Measurements from ENCODE around the gene NCKAP5L.
"Not testable (repeated sequence)": the region's sequence is repeated elsewhere in the genome, so short reads cannot be mapped to it uniquely, and the experiment has no call there.

NCKAP5L gene, protein sequence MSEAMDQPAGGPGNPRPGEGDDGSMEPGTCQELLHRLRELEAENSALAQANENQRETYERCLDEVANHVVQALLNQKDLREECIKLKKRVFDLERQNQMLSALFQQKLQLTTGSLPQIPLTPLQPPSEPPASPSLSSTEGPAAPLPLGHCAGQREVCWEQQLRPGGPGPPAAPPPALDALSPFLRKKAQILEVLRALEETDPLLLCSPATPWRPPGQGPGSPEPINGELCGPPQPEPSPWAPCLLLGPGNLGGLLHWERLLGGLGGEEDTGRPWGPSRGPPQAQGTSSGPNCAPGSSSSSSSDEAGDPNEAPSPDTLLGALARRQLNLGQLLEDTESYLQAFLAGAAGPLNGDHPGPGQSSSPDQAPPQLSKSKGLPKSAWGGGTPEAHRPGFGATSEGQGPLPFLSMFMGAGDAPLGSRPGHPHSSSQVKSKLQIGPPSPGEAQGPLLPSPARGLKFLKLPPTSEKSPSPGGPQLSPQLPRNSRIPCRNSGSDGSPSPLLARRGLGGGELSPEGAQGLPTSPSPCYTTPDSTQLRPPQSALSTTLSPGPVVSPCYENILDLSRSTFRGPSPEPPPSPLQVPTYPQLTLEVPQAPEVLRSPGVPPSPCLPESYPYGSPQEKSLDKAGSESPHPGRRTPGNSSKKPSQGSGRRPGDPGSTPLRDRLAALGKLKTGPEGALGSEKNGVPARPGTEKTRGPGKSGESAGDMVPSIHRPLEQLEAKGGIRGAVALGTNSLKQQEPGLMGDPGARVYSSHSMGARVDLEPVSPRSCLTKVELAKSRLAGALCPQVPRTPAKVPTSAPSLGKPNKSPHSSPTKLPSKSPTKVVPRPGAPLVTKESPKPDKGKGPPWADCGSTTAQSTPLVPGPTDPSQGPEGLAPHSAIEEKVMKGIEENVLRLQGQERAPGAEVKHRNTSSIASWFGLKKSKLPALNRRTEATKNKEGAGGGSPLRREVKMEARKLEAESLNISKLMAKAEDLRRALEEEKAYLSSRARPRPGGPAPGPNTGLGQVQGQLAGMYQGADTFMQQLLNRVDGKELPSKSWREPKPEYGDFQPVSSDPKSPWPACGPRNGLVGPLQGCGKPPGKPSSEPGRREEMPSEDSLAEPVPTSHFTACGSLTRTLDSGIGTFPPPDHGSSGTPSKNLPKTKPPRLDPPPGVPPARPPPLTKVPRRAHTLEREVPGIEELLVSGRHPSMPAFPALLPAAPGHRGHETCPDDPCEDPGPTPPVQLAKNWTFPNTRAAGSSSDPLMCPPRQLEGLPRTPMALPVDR (N-terminal part only)

DNA sequence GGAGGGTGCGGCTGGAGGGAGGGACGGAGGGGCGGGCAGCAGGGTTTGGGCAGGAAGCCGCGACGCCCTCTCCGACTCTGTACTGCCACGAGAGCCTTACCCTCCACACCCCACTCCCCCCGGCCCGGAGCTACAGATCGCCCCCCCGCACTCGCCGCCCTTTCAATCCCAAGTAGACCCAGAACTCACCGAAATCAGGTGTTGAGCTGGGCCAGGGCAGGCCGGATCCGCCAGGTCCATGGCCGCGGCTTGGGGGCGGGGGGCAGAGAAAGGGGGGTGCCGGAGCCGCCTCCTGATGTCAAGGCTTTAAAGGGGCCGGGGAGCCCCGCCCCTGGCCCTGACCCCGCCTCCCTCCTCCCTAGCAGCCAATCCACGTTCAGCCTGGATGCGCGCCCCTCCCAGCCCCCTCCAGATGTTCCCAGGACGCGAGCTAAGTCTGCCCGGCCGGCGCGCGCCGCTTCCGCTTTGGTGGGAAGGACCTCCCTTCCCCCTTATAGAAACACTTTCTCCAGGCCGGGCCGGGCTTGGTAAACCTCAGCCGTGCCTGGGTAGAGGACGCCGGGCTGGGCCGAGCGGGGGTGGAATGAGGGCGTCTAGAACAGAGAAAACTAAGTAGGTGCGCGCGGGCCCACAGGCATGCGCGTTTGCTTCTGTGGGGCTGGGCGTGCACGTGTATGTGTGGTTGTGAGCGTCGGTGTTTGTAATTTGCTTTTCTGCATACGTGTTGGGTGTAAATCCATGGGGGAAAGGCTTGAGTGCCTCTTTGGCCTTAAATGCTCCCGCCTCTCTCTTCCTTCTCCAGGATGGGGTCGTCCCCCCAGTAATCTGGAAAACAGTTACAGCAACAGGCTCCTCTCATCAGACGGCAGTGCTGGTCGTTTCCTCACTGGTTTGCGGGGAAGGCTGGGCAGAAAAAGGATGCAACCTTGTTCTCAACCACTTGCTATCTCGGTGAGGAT, at the start of gene NCKAP5L:
NCKAP5L (minus strand) TSS at position 281 of the 959 bp plus-strand sequence. CDS start 24,369 bp downstream, outside the sequence.
- peak; percentile 89 for DNase-seq (ENCODE audit: low read depth in 2 of 2)

DNA sequence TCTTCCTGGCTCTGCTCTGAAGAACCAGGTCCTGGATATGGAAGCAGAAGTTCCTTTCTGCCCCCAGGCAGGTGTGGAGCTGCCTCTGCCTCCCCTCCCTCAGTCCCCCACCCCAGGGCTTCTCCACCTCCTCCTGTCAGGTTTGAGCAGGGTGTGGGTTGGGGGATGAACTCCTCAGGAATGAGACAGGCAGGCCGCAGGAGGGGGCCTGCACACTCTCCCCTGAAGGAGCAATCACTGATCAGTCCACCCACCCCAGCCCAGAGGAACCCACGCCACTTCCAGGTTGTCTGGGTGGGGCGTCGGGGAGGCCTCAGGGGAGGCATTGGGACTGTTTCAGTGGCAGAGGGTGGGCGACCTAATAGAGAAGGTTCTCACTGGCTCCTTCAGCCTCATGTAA, 48.9 kb upstream of the NCKAP5L start:
- DNase-seq (ENCODE audit: low read depth in 2 of 2): no peak

DNA sequence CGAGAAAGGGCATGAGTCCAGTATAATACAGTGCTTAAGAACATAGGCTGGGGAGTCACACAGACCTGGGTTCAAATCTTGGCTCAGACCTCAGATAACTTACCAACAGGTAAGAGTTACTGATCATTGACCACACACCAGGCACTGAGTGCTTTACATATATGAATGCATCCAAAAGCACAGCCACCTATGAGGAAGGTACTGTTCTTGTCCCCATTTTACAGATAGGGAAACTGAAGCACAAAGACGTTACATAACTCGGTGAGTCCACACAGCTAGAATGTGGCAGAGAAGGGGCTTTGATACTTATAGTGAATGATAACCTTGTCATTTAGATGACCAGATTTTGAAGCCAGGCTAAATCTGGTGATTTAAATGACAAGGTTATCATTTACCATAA, 47.9 kb upstream of the NCKAP5L start:
- no peak for DNase-seq (ENCODE audit: low read depth in 2 of 2)

DNA sequence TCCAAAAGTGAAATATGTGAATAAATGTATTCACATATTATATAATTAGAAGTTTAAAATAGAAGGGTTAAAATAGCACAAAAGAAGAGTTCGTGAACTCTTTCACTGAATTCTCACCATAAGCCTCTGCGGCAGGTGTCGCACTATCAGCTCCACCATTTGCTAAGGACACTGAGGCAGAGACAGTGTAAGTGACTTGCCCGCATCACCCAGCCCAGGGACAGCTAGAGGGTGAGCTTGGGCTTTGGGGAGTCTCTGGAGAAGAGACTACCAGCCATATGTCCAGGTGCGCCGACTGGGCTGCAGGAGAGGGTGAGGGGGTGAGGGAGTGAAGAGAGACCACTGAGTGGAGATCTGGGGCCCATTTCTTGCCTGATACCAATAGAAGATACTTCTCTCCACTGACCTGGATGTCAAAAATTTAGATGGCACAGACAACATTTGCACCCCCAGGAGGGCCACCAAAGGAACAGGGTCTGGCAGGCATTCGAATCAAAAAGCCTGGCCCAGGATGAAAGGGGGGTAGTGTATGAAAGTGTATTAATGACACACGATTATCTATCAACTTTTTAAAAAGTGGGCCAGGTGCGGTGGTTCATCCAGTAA, 47.0 kb upstream of the NCKAP5L start:
- no peak for DNase-seq (ENCODE audit: low read depth in 2 of 2)

DNA sequence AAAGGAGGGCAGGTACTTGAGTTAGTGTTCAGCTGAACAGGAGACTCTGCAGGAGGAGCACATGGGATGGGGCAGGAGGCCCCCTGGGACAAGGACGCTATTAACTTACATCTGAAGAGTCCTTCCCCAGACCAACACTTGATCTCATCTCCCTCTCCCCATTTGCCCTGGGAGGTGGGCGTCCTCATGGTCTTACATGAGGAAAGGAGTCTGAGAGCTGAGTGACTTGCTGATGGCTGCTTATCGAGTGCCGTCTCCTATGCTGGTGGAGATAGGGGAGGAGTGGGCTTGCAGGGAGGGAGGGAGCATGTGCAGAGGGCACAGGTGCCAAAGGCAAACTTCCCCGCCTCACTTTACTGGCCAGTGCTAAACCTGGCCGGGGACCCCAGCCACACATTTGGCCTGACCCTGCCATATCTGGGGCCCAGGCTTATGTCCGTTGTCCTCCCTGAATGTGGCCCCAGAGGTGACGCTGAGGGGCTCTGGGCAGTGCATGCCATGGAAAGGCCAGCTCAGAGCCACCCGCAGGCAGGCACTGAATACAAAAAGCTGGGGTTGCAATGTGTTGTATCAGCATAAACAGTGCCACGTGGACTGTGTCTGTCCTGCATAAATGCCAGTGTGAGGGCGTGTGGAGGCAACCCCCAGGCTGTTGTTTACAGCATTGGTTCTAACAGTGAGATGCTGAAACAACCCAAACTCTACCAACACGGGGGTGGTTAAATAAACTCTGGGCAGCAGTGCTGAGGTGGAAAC, 46.1 kb upstream of the NCKAP5L start:
- DNase-seq (ENCODE audit: low read depth in 2 of 2): no peak

DNA sequence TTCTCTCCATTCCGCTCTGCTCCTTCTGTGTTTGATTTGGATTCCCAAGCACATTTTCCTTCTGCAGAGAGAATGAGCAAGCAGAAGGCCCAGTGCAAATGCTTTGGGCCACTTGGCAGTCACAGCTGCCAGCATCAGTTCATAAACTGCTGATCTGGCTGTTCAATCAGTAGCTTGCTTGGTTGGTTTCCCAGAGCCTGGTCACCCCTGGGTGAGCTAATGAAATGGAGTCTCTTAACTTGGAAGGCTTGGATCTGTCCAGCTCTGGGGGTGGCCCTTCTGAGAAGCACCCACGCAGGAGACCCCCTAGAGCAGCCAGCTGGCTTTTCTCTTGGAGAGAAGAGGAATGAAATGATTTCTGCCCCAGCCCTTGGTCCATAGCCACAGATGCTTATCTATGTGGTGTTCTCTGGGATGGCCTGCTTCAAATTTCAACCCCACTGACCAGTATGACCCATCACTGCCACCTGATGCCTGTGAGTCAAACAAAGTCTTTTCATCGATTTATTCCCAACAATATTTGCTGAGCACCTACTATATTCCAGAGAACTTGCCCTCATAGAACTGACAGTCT, 45.2 kb upstream of the NCKAP5L start:
- no peak for DNase-seq (ENCODE audit: low read depth in 2 of 2)

DNA sequence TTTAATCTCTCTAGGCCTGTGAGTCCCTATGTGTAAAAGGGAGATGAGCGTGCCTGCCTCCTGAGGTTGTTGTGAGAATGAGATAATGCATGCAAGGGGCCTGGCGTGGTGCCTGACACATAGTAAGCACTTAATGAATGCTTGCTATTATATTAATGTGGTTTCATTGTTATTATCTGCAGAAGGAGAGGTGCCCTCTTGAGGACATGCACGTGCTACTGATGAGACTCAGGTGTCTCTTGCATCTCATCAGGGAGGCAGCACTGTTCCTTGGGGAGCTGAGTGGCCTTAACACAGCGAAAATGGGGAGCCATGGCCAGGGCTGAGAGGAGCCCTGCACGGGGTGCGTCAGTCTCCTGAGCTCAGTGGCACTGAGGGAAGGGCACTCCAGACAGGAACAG, 44.6 kb upstream of the NCKAP5L start:
- no peak for DNase-seq (ENCODE audit: low read depth in 2 of 2)

DNA sequence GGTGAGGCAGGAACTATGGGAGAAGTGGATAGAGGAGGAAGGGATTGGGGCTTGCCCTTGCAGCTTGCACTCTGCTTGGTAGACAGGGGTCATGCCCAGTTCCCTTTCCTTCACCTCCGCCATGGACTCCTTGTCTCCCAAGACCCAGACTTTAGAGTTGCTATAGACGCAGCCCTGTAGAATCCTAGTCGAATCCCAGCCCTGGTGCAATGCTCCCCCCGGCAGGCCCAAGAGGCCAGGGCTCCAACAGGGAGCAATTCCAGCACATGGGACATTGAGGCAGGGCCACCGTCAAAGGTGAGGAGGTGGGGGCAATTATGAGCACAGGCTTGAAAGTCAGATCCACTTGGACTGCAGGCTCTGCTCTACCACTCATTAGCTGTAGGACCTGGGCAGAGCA, 44.2 kb upstream of the NCKAP5L start:
- DNase-seq (ENCODE audit: low read depth in 2 of 2): no peak

DNA sequence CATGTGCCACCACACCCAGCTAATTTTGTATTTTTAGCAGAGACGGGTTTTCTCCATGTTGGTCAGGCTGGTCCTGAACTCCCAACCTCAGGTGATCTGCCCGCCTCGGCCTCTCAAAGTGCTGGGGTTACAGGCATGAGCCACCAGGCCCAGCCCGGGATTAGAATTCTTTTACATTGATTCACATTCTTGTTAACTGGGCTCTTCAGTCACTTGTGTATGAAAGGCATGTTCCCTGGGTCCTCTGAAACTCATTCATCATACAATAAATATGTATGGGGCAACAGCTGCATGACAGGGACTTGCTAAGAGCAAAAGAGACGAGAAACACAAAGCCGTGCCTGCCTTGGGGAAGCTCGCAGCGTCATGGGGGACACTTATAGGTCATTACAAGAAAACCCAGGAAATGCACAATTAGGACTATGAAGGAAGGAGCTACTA, 43.6 kb upstream of the NCKAP5L start:
- DNase-seq (ENCODE audit: low read depth in 2 of 2): not testable (repeated sequence)

DNA sequence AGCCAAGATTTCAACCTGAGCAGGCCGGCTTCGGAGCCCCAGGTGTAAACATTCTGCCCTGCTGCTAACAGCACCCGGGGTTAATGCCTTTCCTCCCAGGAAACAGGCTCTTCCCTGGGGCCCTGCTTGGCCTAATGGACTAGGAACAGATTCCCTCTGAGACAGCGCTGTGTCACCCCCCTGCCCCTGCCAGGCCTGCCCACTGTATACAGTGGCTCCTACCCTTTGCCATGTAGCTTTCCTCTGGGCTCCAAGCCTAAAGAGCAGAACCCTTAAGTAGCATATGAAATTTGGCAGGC, 43.0 kb upstream of the NCKAP5L start:
- DNase-seq (ENCODE audit: low read depth in 2 of 2): no peak

DNA sequence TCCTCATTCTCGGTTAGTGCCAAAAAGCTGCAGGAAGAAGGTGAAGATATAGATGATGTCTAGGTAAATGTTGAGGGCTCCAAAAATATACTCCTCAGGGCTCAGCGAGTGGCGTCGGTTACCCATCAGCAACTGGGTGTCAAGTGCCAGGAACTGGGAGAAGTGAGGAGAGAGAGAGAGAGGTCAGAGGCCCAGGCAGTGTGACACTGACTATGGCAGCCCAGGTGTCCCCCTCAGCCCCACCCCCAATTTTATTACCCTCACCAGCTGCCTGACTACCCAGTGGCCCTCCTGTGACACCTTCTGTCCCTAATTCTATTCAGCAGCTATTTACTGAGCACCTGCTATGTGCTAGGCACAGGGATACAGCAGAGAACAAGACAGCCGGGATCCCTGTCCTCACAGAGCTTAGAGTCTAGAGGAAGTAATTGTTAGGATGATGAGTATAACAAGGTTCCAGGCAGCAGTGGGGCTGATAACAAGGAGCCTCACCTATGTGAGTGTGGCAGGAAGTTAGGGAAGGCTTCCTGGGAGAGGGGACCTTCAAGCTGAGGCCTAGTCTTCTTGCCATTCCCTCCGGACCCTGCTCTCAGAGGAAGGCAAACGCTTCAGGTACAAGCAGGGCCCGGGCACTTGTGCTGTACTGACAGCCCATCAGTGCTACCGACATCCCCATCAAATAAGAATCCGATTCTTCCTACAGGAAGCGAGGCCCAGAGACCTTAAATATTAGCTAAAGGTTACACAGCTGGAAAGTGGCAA, 42.5 kb upstream of the NCKAP5L start:
- DNase-seq (ENCODE audit: low read depth in 2 of 2): no peak

DNA sequence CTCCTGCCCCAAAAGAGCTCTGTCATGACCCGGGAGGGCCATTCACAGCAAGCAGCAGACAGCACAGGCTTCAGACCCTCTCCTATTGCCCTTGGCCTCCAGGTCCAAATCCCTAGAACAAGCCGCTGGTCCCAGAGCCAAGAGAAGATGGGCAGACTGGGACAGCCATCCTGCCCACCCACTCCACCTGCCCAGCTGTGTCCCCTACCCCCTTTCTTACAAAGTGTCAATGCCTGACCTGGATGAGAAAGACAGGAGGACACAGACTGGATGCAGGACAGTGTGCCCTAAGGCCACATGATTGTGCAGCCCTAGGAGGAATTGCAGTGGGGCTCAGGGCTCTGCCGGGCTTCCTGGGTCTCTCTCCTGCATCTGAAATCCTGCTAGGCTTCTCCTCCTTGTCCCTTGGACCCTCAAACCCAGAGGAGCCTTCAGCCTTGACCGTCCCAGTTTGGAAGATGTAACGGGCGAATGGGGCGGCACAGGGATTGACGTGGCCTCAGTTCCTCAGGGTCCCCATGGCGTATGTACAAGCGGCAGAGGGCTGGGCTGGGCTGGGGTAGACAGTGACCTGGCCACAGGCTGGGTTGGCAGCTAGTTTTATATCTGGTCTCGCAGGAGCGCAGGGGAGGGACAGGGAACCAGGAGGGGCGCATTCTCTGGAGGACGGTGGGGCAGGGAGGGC, 41.7 kb upstream of the NCKAP5L start:
- DNase-seq (ENCODE audit: low read depth in 2 of 2): no peak

DNA sequence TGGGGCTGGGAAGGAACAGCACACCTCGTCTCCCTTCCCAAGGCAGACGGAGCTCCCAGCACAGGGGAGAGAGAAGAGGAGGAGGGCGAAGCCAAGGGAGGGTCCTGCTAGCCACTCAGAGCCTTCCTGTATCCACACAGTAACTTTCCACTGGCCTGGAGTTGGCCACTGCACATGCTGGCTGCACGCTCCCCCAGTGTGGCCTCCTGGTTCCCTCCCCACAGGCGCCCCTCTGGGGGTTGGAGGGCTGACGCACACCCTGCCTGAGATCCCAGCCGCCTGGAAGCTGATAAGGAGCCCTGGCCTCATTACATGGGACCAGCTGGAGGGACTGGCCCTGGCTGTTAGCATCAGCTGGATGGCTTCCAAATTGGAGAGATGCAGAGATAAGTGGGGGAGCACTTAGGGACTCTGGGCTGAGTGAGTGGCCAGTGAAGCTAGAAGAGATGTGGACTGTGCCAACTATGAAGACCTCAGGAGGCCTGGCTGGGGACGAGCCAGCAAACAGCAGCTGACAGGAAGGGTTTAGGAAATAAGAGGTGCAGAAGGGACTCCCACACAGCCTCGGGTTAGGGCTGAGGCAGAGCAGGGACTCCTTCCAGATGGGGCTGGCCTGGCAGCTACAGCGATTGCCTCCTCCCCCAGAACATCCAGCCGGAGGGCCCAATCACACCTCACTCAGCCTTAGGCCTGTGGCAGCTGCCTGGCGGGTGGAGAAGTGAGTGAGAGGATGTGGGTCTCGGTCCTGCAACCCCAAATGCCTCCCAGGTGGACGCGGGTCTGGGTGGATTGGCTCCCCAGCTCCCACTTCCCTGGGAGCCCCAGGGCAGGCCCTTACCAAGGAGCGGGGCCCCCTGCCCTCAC, 41.0 kb upstream of the NCKAP5L start:
- no peak for DNase-seq (ENCODE audit: low read depth in 2 of 2)

DNA sequence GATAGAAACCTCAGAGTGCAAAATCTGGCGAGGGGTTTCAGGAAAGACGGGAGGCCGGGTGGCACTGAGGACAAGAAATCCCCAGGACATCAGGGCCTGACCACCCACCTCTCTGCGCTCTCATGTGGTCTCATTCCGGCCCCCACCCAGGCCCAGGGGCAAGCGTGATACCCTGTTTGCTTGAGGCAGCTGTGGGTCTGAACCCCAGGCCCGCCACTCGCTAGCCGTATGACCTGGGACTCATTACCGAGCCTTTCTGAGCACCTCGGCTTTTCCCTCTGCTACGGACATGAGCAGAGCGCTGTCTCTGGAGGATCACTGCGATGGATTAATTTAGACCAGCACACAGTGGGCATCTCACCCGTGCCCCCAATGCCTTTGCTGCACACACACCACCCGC, 40.2 kb upstream of the NCKAP5L start:
- DNase-seq (ENCODE audit: low read depth in 2 of 2): no peak

DNA sequence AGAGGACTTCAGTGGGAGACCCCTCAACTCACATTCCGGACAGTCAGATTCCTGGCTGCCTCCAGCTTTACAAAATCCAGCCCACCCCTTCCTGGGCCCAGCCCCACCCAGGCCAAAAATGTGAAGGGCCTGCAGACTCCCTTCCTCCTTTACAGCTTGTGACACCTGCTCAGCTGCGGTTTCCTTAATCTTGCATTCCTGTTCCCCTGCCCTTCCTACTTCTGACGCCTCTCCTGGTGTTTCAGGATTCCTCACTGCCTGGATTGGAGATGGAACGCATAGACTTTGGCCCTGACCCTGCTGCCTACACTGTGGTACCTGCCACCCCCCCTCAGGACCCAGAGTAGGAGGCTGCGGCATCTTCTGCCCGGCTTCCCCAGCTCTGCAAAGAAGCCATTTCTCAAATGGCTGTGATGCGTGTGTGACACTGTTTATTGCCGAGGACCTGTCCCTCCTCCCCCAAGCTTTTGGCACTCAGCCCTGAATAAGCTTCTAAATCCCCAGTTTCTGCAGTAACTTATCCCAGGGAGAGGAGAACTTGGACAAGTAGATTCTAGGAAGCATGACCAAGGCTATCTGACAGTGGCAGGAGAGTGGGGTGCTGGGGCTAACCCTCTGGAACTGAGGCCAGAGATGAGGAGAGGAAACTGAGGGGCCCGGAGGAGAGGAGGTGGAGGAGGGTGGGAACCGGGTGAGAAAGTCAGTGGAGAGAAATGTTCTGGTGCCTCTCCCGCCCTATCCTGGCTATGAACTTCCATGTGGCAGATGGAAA, 39.5 kb upstream of the NCKAP5L start:
- DNase-seq (ENCODE audit: low read depth in 2 of 2): no peak

DNA sequence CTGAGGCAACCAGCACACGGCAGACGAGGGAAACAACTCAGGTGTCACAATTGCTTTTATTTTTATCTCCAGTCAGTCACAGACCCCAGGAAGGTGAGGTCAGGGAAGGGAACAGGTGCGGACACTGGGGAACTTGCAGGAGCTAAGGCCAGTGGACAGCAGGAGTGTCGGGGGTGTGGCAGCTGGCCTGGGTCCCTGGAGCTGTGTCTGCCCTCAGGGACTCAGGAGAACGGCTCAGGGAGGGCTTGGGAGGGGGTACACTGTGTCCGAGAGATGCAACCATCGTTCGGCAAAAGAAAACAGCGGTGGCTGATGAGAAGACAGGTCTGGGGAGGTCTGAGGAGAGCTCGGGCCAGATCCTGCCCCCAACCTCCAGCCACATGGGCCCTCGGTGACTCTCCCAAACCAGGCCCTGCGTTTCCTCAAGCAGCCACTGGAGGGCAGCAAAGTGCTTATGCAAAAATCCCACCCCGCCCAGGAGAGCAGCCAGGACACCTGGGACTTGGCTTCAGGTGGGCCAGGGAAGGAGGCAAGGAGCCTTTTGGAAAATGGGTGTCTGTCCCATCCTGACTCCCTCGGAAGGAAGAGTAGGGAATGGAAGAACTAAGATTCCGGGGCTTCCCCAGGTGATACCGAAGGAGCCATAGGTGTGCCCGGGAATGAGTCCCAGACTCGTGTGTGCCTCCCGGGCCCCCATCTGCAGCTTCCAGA, 38.8 kb upstream of the NCKAP5L start:
- DNase-seq (ENCODE audit: low read depth in 2 of 2): peak; percentile 47 to 55

All from stimulated activated CD8-positive, alpha-beta memory T cell treated with anti-CD3 and anti-CD28 coated beads, Interleukin-2, amount 100 ng/mL, for 1 hour (primary cell).